ENCODE measurements around the gene JAK1.
"Not testable (repeated sequence)": the region's sequence is repeated elsewhere in the genome, so short reads cannot be mapped to it uniquely, and the experiment has no call there.

The JAK1 gene

DNA sequence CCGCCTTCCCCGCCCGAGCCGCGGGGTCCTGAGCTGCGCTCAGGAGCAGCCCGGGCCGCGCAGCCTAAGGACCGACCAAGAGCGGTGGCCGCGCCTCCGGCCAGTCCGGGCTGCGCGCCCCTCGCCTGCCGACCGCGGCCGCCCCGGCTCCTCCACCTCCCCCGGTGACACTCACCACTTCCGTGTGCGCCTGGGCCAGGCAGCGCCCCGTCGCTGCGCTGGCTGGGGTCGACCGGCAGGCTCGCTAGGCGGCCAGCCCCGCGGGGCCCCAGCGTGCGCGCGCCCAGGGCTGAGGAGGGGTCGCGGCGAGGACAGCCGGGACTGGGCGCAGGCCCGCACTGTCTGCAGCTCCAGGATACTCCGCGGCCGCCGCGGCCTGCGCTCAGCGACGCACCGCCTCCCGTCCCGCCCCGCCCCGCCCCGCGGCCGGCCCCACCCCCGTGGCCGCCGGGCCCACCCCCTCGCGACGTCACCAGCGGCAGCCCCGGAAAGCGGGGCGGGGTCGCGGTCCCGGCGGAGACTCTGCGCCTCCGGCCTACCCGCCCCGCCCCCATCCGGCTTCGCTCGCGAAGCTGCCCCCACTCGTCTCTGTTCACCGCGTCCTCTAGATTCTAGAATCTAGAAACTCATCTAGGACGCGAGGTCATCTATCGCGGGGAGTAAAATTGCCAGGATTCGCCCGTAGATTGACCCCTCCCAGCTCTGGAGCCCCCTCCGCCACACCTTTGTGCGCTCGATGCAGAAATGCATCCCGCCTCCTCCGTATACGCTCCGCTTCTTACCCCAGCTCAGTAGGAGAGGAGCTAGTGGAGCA is at the start of gene JAK1:
Gene JAK1, minus strand, starts transcription at position 392 of the 814 bp plus-strand sequence. CDS start 80,285 bp downstream, outside the sequence.
- DNase-seq: peak; percentile 76

DNA sequence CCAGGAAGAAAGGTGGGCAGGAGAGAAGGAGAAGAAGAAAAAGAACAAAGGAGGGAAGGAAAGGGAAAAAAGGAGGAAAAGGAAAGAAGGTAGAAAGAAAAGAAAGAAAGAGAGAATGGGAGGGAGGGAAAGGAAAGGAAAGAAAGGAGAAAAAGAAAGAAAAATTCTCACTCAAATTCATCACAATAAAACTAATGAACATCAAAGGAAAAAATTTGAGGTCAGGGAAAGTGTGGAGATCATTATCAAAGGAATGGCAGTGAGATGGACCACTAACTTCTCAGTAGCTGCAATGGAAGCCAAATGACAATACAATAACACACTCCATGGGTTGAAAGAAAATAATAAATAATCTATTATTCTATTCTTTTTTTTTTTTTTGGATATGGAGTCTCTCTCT is 48.0 kb upstream of the JAK1 start:
- no peak for DNase-seq

- DNase-seq: no peak
Measured at GRCh38 chr1:65011983-65012382, 45.6 kb upstream of the JAK1 start.

DNA sequence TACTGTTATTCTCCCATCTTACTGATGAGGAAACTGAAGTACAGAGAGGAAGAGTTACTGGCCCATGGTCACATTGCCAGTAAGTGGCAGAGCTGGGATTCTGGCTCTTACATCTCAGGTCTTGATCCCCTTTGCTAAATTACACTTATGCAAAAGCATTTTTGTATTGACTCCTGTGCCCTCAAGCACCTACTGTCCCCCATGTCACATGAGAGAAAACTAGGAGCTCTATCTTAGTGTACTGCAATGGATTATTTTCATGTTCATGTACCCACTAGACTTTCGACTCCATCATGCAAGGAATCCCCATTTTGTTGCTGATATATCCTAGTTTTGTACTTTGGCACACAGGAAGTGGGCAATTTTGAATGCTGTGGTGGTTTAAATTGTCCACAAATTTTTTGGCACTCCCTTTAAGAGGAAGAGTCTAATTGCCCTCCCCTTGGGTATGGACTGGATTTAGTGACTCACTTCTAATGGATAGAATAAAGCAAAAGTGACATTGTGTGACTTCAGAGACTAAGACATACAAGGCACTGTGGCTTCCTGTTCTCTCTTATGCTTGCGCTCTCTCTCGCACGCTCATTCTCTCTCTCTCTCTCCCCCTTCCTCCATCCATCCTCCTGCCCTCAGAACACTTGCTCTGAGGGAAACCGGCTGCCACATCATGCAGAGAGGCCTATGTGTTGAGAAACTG is 43.5 kb upstream of the JAK1 start:
- DNase-seq: no peak

DNA sequence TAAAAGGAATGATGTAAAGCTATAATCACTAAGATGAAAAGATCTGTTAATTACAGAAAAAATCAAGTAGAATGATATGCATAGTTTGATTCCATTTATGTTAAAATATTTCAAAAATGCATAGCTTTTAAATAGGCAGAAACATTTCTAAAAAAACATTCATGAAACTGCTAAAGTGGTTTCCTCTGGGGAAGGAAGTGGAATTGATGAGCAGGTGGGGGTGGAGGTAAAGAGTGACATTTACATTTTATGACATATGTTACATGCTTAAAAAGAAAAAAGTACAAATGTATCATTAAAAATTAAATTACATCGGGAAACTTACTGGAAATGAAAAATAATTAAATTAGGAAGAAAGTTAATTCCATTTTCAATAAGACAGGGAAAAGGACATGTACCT is 42.8 kb upstream of the JAK1 start:
- DNase-seq: no peak

DNA sequence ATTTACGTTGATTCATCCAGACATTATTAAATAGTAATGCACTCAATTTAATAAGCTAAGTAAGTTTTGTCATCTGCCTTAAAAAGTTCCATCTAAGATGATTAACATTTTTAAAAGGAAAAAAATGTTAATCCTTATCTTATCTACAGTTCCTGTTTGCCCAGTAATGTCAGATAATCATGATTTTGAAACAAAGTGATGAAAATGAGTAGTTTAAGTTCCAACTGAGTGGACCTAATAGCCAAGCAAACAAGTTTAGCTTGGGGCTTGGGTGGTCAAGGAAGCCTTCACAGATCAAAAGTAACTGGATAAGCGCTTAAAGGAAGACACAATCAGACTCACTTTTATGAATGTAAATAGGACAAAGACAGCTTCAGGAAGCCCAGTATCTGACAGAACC is 40.5 kb upstream of the JAK1 start:
- no peak for DNase-seq

DNA sequence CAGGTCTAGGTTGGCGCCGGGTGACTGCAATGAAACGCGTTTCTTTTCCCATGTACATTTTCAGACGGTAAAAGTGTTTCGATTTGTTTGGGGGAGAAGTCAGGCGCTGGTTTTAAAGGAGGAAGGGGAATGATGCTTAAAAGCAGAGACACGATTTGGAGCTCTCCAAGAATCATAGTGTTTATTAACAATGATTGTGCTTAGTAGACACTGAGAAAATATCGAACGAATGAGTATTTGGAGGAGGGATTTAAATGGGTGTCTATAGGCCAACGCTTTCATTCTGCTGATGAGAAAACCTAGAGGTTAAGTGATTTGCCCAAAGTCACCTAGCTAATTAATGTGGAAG is 36.9 kb upstream of the JAK1 start:
- DNase-seq: no peak

DNA sequence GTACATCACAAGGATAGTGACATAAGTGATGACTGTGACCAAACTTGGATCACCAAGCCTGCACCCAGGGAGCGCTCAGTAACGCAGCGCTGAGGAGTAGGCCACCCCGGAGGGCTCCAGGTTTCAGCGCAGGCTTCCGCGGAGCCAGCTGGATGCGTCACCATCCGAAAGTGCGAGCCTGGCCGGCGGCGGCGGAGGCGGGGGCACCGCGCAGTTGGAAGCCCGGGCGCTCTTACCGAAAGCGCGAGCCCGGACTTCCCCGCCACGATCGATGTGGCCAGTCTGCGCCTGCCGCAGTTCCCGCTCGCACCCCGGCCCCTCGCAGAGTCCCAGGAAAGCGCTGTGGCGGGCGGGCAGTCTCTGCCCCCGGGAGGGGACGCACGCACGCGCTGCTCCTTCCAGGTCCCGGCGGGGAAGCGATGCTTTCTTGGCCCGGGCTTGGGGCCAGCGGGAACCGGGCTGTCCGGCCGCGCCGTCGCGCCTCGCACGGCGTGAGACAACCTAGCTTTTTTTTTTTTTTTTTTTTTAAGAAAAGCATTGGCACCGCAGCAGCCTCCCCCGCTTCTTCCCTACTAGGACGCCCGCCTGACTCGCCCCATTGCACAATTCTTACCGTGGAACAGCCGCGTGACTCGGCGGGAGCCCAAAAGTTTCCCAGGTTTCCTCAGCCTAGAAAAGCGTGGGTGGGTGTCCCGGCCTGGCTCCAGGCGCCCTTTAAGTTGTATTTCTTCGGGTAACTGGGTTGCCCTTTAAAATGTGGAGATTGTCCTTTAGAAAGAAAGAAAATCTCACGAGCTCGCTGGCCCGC is 36.4 kb upstream of the JAK1 start:
- no peak for DNase-seq

DNA sequence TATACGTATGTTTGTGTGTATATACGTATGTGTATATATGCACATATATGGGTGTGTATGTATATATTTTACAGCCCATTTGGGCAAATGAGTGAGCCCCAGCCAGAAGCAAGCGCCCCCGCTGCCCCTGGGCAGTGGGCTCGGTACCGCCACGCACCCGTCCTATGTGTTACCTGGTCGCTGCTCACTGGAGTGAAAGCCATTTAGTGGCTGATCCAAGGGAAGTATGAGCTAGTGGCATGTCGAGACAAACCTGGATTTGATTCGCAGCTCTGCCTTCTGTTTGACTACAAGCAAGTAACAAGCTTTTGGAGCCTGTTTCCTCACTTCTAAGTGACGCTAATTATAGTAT is 35.8 kb upstream of the JAK1 start:
- DNase-seq: no peak

GRCh38 chr1:65001231-65001792 is 35.0 kb upstream of the JAK1 start:
- DNase-seq: no peak

DNA sequence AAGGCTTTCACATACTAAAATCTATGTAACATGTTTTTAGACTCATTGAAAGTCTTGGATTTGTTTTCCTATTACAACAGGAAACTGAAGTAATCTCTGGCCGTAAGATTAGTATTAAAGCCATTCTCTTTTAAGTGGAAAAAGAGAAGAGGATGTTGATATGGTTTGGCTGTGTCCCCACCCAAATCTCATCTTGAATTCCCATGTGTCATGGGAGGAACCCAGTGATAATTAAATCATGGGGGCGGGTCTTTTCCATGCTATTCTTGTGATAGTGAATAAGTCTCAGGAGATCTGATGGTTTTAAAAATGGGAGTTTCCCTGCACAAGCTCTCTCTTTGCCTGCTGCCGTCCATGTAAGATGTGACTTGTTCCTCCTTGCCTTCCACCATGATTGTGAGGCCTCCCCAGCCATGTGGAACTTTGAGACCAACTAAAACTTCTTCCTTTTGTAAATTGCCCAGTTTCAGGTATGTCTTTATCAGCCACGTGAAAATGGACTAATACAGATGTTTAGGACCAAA is 32.1 kb upstream of the JAK1 start:
- not testable (repeated sequence) for DNase-seq

DNA sequence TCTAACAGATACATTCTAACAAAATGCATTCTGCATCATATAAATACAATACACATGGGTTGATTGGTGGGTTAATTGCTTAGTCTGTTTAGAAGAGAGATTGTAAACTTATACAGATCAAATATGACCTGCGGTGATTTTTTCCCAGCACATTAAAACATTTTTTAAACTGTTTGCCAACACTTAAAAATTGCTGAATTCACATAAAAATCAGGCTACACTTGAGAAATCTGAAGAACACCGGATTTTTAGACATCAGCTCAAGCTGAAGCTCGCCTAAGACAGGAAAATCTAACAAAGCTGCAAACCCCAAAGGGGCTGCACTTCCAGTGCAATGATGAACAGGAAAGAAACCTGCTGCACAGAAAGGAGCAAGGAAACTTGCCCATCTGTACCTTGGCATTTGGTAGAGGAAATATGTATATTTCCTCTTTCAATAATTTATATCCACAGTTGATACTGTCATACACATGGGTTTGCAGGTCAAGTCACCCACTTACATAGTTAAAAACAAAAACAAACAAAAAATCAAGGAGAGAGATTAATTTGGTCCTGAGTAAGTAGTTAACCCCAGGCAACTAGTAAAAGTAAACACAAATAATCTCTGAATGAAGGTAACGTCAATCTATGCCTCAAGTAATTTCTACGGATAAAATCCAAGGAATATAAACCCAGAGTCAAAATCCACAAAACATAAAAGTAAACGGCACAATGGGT is 30.4 kb upstream of the JAK1 start:
- no peak for DNase-seq

DNA sequence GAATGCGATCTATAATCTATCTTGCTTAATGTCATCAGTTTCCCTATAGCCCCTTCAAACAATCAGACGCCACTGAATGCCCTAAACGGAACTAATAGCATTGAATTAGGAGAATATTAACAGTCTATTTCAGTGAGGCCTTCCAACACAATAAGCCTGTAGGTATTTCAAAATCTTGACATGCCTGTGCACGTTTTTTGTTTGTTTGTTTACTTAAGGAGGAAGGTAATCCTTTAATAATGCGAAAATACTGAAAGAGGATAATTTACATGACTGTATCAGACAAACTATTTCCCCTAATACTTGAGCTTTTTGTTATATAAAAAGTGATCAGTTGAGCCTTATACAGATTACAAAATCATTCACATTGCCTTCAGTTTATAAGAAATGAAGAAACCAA is 29.0 kb upstream of the JAK1 start:
- no peak for DNase-seq

- no peak for DNase-seq
Measured at GRCh38 chr1:64986903-64987871, 20.8 kb upstream of the JAK1 start.

DNA sequence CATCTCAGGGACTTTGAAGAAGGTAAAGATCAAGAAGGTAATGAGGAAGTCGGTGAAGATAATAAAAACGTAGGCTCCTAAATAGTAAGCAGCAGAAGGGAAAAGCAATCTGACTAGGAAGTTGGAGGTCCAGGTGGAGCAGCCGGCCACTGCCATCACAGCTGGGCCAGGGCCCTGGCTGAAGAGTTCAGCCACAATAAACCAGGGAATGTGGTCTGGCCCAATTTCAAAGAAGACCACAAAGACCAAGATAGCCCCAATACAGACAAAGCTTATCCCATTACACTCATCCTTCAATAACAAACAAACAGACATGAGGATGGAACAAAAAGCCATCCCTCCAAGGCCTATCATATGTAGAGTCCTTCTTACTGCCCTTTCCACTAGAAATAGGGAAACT is 18.4 kb upstream of the JAK1 start:
- no peak for DNase-seq

DNA sequence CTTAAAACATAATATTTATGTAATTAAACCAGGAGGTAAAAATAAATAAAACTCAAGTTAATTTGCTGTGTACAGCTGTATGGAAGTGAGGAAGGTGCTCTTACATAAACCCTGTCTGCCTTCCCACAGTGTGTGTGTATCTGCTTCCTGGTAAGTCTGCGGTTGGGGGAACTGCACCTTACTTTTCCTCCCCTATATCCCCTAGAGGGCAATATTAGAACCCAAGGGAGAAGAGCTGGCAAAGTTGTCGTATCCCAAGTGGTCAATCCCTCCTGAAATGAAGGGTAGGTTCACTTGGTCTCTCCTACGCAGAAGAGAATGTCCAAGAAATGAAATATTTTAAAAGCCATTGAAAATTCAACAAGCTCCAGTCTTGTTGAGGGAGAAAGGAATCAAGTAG is 17.8 kb upstream of the JAK1 start:
- no peak for DNase-seq

DNA sequence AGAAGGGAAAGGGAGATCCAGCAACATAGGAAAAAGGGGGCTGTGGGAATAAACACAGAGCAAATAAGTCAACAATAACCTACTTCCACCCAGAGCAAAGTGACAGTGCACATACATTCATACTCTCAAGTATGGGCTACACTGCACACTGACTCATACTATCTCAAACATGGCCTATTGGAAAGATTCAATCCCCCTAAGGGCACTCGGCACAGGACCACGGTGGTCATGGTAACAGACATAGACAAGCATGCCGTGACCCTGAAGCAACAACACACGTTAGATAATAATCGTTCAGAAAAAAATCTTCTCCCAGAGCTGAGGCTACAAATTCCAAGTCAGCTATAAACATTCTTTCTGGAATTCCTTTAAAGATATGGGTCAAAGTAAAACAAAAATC is 16.8 kb upstream of the JAK1 start:
- DNase-seq: no peak

- DNase-seq: no peak
Measured at GRCh38 chr1:64981601-64982533, 15.5 kb upstream of the JAK1 start.

DNA sequence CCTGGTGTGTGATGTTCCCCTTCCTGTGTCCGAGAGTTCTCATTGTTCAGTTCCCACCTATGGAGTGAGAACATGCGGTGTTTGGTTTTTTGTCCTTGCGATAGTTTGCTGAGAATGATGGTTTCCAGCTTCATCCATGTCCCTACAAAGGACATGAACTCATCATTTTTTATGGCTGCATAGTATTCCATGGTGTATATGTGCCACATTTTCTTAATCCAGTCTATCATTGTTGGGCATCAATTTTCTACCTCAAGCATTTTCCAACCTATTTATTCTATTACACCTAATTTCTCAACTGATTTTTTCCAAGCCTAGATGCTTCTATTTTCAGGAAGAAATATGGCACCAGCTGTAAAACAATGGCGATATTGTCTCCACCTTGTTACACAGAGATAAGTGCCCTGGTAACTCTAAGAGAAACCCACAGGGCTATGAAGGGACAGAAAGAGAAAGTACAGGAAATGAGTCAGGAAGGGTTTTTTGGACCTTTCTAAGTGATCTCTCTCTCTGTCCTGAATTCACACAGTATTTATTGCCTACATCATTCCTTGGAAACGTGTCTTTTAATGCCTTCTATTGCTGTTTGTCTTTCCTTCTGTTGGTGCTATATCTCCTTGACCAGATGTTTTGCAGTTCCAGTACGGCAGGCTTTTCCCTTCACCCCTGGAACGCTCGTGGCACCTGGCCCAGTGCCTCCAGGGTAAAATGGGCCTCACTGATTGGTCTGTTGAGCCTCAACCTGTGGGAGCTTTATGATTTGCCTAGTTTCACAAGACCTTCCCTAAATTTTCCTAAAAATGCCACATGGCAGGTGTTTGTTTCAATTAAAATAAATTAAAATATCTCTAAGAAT is 14.6 kb upstream of the JAK1 start:
- DNase-seq: no peak

Measured in NCI-H774 (cell line).